HCT116 (cell line): ENCODE results near the gene ERP27.

Experiments used
- ATF3 ChIP-seq: IDR thresholded peaks from 2 replicates; pipeline ENCODE4 v1.6.1; 2012
- CTCF ChIP-seq, 3 experiments: fragments of 200-600 bp in 1 of 3; sonication (generic) in 1 of 3; IDR thresholded peaks in 2 of 3; conservative IDR thresholded peaks in 1 of 3; 2 replicates each; pipeline ENCODE4 v1.5.1; 2012 to 2017; ENCODE audit warnings: low read depth in 2 of 3, low read length in 2 of 3, antibody characterized with exemption in 1 of 3, borderline replicate concordance in 1 of 3, control low read depth in 1 of 3, mild to moderate bottlenecking in 1 of 3, mixed read lengths in 1 of 3, mixed run types in 1 of 3, moderate library complexity in 1 of 3; ENCODE audit not compliant: insufficient read depth in 1 of 3
- ELF1 ChIP-seq: IDR thresholded peaks from 2 replicates; pipeline ENCODE4 v1.6.1; 2012; ENCODE audit warnings: low read depth, borderline replicate concordance
- EZH2 ChIP-seq: fragments of 200-600 bp; sonication (generic); IDR thresholded peaks from 2 replicates; pipeline ENCODE4 v1.6.1; 2017; ENCODE audit warnings: antibody characterized with exemption, mixed run types
- MAX ChIP-seq: IDR thresholded peaks from 2 replicates; pipeline ENCODE4 v1.6.1; 2012
- ZFX ChIP-seq: fragments of 450-650 bp; IDR thresholded peaks from 2 replicates; pipeline ENCODE4 v1.6.1; 2017
- ZNF274 ChIP-seq: fragments of 200-500 bp; sonication (Bioruptor generic); IDR thresholded peaks from 2 replicates; pipeline ENCODE4 v1.6.1; 2014; ENCODE audit warnings: mild to moderate bottlenecking, low read depth, low read length, inconsistent platforms

GRCh38 chr12:14936224-14936861, 2.0 kb downstream of the ERP27 start:
- TF ChIP-seq ZFX (no peak), ZNF274 (no peak), ELF1 (no peak), EZH2 (no peak), CTCF (IDR thresholded peaks at IDR 0.05 in 2 of 3, conservative IDR thresholded peaks at IDR 0.05 in 1 of 3; ENCODE audit: borderline replicate concordance in 1 of 3, insufficient read depth in 1 of 3, low read depth in 2 of 3, low read length in 2 of 3) (peak in 2 of 3 experiments; percentile 47 to 53; a peak in 4 of 6 replicates), ATF3 (no peak), MAX (no peak)
